G401 (cell line): ENCODE results near the gene TMEM255A. TPM values are rescaled to one million over a fixed set of nuclear protein-coding genes. Genes with fewer than 3 reads are reported as not detected.
A peak's percentile ranks its signal among the peaks of the same experiment; 100 is the strongest.

ENCODE experiments used
- DNase-seq: peaks from one replicate; pipeline ENCODE4 v3.0.0-alpha.2; 2015; ENCODE audit warnings: low spot score
- in situ Hi-C: cut with HindIII; loops from 2 replicates; pipeline ENCODE4 v1.10.0; 2016; ENCODE audit warnings: low sequenced_read_pairs, mixed read lengths
- total RNA-seq: library from RNA; depleted of rRNA; stranded (reverse); fragments of >200 nt; shearing (Covaris generic); gene quantifications from 2 replicates; pipeline ENCODE4 v1.2.3, GENCODE V29; 2014; rRNA removed

The TMEM255A gene
- total RNA-seq, 1 experiment from 2014 or later, result not detected

GRCh38 chrX:120228187-120228908 is 82.9 kb downstream of the TMEM255A start:
- no peak for DNase-seq
- in situ Hi-C loops, result no loop called here

GRCh38 chrX:120224388-120224787 is 86.9 kb downstream of the TMEM255A start:
- no peak for DNase-seq
- in situ Hi-C loops, result no loop called here

- in situ Hi-C loops, result no loop called here
- DNase-seq, result no peak
Observed at GRCh38 chrX:120223374-120223773, 87.9 kb downstream of the TMEM255A start.

GRCh38 chrX:120213438-120214265 is 97.6 kb downstream of the TMEM255A start:
- DNase-seq, result peak; percentile 67
- in situ Hi-C loops, result no loop called here

Other genes starting within 250 kb of the TMEM255A start
- not detected in 2 replicates for gene RHOXF2B, start 233.8 kb downstream of the TMEM255A start, total RNA-seq
- not detected in 2 replicates for gene RHOXF1, start 195.5 kb downstream of the TMEM255A start, total RNA-seq
- gene RHOXF2, start 152.8 kb downstream of the TMEM255A start, total RNA-seq, result not detected in 2 replicates
- 5.0 and 6.1 TPM in 2 replicates for gene ZBTB33, start 60.6 kb downstream of the TMEM255A start, total RNA-seq
- gene ATP1B4, start 50.6 kb upstream of the TMEM255A start, total RNA-seq, result not detected in 2 replicates
- gene LAMP2, start 157.8 kb upstream of the TMEM255A start, total RNA-seq, result 50.5 and 62.6 TPM in 2 replicates
- 18.8 and 21.3 TPM in 2 replicates for gene CUL4B, start 249.5 kb upstream of the TMEM255A start, total RNA-seq